Skeletal muscle satellite cell (primary cell): Measurements from ENCODE around the gene CEP63.
"Not testable (repeated sequence)": the region's sequence is repeated elsewhere in the genome, so short reads cannot be mapped to it uniquely, and the experiment has no call there.

Experiments
- H3K27me3 ChIP-seq: 2 replicates; pipeline ENCODE4 v1.7.0; 2013; ENCODE audit warnings: low read length; ENCODE audit not compliant: control insufficient read depth, insufficient read depth
- H3K36me3 ChIP-seq: 2 replicates; pipeline ENCODE4 v1.7.0; 2013; ENCODE audit warnings: mild to moderate bottlenecking, control low read depth, low read length; ENCODE audit not compliant: insufficient read depth
- H3K4me1 ChIP-seq: 2 replicates; pipeline ENCODE4 v1.7.0; 2013; ENCODE audit warnings: low read length; ENCODE audit not compliant: control insufficient read depth, insufficient read depth
- H3K4me2 ChIP-seq: 2 replicates; pipeline ENCODE4 v1.7.0; 2013; ENCODE audit warnings: mild to moderate bottlenecking, low read length
- H3K4me3 ChIP-seq: 2 replicates; pipeline ENCODE4 v1.7.0; 2013; ENCODE audit warnings: low read length
- H3K9ac ChIP-seq: 2 replicates; pipeline ENCODE4 v1.7.0; 2013; ENCODE audit warnings: mild to moderate bottlenecking, low read depth, low read length, moderate library complexity
- H3K9me3 ChIP-seq: replicated peaks from 2 replicates; pipeline ENCODE4 v1.7.0; 2013; ENCODE audit warnings: mild to moderate bottlenecking, control low read depth, low read length

CEP63 gene

GRCh38 chr3:134579141-134579665 is 93.3 kb downstream of the CEP63 start:
- Histone ChIP-seq H3K9ac (no peak overlapping the region), H3K27me3 (no peaks in the 10 kb centered on the region), H3K4me2 (no peak overlapping the region)

DNA sequence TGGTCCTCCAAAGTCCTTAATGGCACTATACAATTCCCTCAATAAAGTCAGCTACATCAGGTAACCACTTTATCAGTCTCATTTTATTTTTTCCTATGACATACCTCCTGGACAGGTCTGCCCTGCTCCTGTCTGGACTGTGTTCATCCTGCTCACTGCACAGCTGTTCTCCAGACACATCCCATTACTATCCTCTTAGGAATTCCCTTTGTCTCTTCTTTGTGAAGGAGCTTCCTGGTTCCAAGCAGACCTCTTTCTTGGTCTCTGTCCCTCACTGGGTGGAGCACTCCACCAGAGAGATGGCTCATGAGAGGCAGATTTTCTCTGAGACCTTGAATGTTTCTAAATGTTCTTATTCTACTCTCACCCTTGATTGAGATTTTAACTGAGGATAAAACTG is 104.9 kb downstream of the CEP63 start:
- no peaks in the 10 kb centered on the region for H3K27me3 ChIP-seq
- H3K4me2 ChIP-seq, result no peak overlapping the region
- H3K4me1 ChIP-seq, result no peaks in the 10 kb centered on the region
- no peak overlapping the region for H3K9ac ChIP-seq
- H3K9me3 ChIP-seq, result no peaks in the 10 kb centered on the region
- no peak overlapping the region for H3K4me3 ChIP-seq
- no peaks in the 10 kb centered on the region for H3K36me3 ChIP-seq

More at GRCh38 chr3:134579141-134579665, 93.3 kb downstream of the CEP63 start:
- no peaks in the 10 kb centered on the region for H3K9me3 ChIP-seq
- no peaks in the 10 kb centered on the region for H3K4me1 ChIP-seq
- no peaks in the 10 kb centered on the region for H3K36me3 ChIP-seq
- H3K4me3 ChIP-seq, result no peak overlapping the region

GRCh38 chr3:134592806-134593205 is 106.9 kb downstream of the CEP63 start:
- Histone ChIP-seq H3K9ac (no peak overlapping the region), H3K9me3 (no peaks in the 10 kb centered on the region), H3K4me1 (no peaks in the 10 kb centered on the region), H3K27me3 (no peaks in the 10 kb centered on the region), H3K4me3 (no peak overlapping the region), H3K36me3 (no peaks in the 10 kb centered on the region), H3K4me2 (no peak overlapping the region)

DNA sequence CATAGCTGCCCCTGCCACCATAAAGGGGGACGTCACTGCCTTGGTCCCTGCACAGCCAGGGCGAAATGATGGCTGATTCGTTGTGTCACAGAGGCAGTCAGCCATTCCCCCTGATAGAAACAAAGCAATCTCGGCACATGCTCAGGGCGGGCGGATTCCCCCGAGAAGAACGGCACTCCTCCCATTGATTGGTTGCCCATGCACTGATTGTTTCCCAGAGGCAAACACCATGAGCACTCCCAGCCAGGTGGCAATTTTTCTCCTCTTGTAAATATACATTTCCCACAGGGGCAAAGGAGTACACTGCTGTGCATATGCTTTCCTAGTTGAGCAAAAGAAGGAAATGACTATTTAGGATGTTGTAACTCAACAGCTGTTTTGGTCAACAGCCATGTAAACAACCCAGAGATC is 108.5 kb downstream of the CEP63 start:
- Histone ChIP-seq H3K36me3 (no peaks in the 10 kb centered on the region), H3K4me2 (no peak overlapping the region), H3K27me3 (no peaks in the 10 kb centered on the region), H3K9me3 (no peaks in the 10 kb centered on the region), H3K4me1 (no peaks in the 10 kb centered on the region), H3K4me3 (no peak overlapping the region), H3K9ac (no peak overlapping the region)

DNA sequence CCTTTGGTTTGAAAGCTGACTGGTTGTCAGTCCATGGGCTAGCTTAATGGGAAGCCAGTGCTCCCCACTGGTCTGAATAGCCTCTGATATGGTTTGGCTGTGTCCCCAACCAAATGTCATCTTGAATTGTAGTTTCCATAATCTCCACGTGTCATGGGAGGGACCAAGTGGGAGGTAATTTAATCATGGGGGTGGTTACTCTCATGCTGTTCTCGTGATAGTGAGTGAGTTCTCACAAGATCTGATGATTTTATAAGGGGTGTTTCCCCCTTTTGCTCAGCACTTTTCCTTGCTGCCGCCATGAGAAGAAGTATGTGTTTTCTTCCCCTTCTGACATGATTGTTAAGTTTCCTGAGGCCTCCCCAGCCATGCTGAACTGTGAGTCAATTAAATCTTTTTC is 109.1 kb downstream of the CEP63 start:
- not testable (repeated sequence) for H3K27me3 ChIP-seq, H3K36me3 ChIP-seq, H3K4me3 ChIP-seq, H3K4me1 ChIP-seq, H3K9me3 ChIP-seq, H3K4me2 ChIP-seq, H3K9ac ChIP-seq

GRCh38 chr3:134597390-134597970 is 111.6 kb downstream of the CEP63 start:
- H3K4me2 ChIP-seq, result no peak overlapping the region
- no peaks in the 10 kb centered on the region for H3K36me3 ChIP-seq
- peaks cover 9% of the 10 kb centered on the region for H3K4me1 ChIP-seq
- no peak overlapping the region for H3K4me3 ChIP-seq
- no peak overlapping the region for H3K9ac ChIP-seq
- H3K27me3 ChIP-seq, result no peaks in the 10 kb centered on the region
- no peaks in the 10 kb centered on the region for H3K9me3 ChIP-seq

DNA sequence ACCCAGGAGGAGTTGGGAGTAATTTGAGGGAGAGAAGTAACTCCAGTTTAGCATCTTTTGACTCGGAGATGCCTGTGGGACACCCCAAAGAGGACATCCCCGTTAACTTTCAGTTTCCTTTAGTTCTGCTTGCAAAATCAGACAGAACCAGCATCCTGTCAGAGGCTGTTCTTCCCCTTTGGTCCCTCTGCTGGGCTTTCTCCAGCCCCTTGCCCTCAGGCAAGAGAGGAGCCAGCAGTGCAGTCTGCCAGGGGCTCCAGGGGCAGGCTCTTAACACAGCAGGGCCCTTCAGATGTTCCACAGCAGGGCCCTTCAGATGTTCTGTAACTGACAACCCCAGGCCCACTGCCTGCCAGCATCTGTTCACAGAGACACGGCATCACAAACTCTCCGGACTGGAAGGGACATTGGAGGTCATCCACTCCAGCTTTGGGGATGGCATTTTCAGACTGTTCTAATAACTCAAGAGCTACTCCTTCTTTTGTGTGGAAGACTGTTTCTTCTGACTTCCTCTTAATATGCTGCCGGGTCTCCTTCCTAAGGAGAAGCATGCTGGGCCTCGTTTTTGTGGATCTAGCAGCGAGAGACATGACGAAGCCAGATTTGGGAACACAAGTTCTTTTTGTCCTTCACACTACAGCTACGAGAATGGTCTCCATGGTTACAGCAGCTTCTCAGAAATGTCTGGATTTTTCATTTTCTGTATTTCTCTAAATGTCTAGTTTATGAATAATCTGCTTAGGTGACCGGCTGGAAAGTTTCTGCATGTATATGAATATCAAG is 113.1 kb downstream of the CEP63 start:
- no peak overlapping the region for H3K4me3 ChIP-seq

GRCh38 chr3:134600206-134600605 is 114.3 kb downstream of the CEP63 start:
- peak overlapping the region; percentile 46 for H3K4me2 ChIP-seq
- no peak overlapping the region for H3K9ac ChIP-seq
- peaks cover 9% of the 10 kb centered on the region for H3K4me1 ChIP-seq
- peaks cover 18% of the 10 kb centered on the region for H3K27me3 ChIP-seq
- no peak overlapping the region for H3K4me3 ChIP-seq
- H3K36me3 ChIP-seq, result no peaks in the 10 kb centered on the region
- no peaks in the 10 kb centered on the region for H3K9me3 ChIP-seq

More for the DNA sequence above, 113.1 kb downstream of the CEP63 start:
- H3K4me1 ChIP-seq, result peaks cover 9% of the 10 kb centered on the region
- peaks cover 6% of the 10 kb centered on the region for H3K27me3 ChIP-seq
- no peak overlapping the region for H3K4me2 ChIP-seq
- H3K9me3 ChIP-seq, result no peaks in the 10 kb centered on the region
- no peaks in the 10 kb centered on the region for H3K36me3 ChIP-seq
- no peak overlapping the region for H3K9ac ChIP-seq

DNA sequence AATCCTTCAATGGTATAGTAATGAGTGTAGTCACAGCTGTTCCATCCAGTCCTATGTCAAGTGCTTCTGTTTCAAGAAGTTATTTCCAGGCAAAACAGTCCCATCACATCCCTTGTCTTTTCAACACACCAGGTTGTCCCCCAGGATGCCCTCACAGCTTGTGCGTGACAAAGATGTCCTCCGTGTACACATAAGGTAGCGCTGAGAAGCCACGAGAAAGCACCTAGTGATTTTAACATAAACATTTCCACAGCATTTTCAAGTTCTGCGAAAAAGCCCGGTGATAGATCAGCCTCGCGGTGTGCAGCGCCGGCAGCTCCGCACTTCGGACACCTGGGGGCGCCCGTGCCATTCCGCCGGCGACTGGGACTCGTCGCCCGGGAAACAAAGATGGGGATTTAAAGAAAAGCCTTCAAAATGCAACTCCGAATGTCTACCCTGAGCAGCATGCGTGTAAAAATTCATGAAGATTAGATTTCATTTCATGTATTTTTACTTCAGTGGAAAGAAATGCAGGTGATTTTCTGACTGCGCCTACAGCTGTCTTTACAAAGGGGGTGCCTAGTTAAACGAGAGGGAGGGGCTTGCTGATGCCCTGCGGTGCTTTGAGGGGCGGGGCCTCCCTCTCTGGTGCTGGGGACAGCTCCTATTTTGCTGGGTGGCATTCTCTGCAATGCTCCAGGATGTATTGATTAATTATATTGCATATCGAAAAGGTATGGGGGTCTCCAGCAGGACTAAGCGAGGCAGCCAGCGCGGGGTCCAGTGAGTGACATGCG is 115.0 kb downstream of the CEP63 start:
- Histone ChIP-seq H3K9ac (no peak overlapping the region), H3K36me3 (no peaks in the 10 kb centered on the region), H3K4me2 (peak overlapping the region; percentile 74), H3K27me3 (peaks cover 25% of the 10 kb centered on the region), H3K4me1 (peaks cover 9% of the 10 kb centered on the region), H3K4me3 (peak overlapping the region; percentile 49), H3K9me3 (no peaks in the 10 kb centered on the region)

GRCh38 chr3:134601539-134602439 is 115.9 kb downstream of the CEP63 start:
- H3K27me3 ChIP-seq, result peaks cover 29% of the 10 kb centered on the region
- no peak overlapping the region for H3K9ac ChIP-seq
- no peaks in the 10 kb centered on the region for H3K36me3 ChIP-seq
- H3K4me1 ChIP-seq, result peaks cover 9% of the 10 kb centered on the region
- no peak overlapping the region for H3K4me2 ChIP-seq
- H3K4me3 ChIP-seq, result no peak overlapping the region
- no peaks in the 10 kb centered on the region for H3K9me3 ChIP-seq

DNA sequence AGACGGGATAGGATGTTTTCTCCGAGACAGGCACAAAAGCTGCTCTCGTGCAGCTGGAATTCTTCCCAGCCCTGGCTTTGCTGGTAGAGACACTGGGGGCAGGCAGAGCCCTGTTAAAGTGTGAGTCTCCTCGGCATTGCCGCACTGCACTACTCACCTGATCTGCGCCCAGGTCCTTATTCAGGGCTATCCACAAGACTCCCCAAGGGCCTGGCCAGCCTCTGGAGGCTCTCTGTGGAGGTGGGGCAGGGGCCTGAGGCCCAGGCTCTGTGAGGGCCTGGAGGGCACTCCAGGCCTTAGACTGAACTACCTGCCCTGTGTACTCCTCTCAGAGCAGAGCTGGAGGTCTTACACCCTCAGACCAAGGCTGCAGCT is 116.6 kb downstream of the CEP63 start:
- Histone ChIP-seq H3K9ac (no peak overlapping the region), H3K4me1 (peaks cover 9% of the 10 kb centered on the region), H3K4me3 (no peak overlapping the region), H3K9me3 (no peaks in the 10 kb centered on the region), H3K27me3 (peaks cover 32% of the 10 kb centered on the region), H3K36me3 (no peaks in the 10 kb centered on the region), H3K4me2 (no peak overlapping the region)
